ENCODE results near the gene CYP3A5. TPM values are rescaled to one million over a fixed set of nuclear protein-coding genes. Genes with fewer than 3 reads are reported as not detected.
A peak's percentile ranks its signal among the peaks of the same experiment; 100 is the strongest.

The CYP3A5 gene
- total and polyA plus RNA-seq, 2 of the 13 experiments (the other 11 are each of a cell fraction or from before 2014, with no cell fraction given): 5.7 to 9.3 TPM

DNA sequence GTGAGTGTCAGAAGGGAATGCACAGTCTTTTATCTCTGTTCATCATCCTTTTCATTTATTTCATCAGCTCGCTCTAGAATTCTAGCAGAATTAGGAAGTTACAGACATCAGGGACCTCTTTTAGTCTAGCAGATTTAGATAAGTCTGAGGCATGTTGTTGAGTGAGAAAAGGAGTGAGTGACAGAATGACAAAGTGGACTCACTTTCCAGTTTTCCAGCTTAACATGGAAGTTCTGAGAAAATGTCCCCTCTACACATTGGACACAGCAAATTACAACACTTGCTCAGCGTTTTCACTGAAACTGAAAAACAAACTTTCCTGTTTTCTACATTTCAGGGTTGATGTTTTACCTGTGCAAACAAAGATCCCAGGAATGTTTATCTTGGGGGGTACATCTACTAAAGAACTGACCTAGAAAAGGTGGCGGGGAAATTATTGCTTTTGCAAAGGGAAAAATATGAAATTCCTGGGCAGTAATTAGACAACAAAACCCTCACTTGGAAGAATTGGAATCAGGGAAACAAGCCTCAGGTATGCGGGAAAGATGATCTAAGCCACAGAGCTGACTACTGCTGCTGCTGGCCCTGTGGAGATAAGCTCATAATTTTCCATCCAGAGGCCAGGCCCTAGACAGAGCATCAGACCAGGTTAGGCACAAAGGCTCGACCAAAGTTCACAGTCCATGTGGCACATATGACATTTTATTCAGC is 14.6 kb upstream of the CYP3A5 start (continued):
- TF ChIP-seq, protein P1, sequence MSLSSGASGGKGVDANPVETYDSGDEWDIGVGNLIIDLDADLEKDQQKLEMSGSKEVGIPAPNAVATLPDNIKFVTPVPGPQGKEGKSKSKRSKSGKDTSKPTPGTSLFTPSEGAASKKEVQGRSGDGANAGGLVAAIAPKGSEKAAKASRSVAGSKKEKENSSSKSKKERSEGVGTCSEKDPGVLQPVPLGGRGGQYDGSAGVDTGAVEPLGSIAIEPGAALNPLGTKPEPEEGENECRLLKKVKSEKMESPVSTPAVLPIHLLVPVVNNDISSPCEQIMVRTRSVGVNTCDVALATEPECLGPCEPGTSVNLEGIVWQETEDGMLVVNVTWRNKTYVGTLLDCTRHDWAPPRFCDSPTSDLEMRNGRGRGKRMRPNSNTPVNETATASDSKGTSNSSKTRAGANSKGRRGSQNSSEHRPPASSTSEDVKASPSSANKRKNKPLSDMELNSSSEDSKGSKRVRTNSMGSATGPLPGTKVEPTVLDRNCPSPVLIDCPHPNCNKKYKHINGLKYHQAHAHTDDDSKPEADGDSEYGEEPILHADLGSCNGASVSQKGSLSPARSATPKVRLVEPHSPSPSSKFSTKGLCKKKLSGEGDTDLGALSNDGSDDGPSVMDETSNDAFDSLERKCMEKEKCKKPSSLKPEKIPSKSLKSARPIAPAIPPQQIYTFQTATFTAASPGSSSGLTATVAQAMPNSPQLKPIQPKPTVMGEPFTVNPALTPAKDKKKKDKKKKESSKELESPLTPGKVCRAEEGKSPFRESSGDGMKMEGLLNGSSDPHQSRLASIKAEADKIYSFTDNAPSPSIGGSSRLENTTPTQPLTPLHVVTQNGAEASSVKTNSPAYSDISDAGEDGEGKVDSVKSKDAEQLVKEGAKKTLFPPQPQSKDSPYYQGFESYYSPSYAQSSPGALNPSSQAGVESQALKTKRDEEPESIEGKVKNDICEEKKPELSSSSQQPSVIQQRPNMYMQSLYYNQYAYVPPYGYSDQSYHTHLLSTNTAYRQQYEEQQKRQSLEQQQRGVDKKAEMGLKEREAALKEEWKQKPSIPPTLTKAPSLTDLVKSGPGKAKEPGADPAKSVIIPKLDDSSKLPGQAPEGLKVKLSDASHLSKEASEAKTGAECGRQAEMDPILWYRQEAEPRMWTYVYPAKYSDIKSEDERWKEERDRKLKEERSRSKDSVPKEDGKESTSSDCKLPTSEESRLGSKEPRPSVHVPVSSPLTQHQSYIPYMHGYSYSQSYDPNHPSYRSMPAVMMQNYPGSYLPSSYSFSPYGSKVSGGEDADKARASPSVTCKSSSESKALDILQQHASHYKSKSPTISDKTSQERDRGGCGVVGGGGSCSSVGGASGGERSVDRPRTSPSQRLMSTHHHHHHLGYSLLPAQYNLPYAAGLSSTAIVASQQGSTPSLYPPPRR (CRISPR knock-in tag; IDR thresholded peaks at IDR 0.05; ENCODE audit: borderline replicate concordance): peak; percentile 75
- TF ChIP-seq ZNF879 (CRISPR knock-in tag; IDR thresholded peaks at IDR 0.05): no peak
- TF ChIP-seq ZNF773 (CRISPR knock-in tag; IDR thresholded peaks at IDR 0.05; ENCODE audit: borderline replicate concordance): no peak
- peak; percentile 22; the same call in 1 of the 2 replicates for TF ChIP-seq ZNF414 (CRISPR knock-in tag; IDR thresholded peaks at IDR 0.05)
- no peak for TF ChIP-seq CBX1 (IDR thresholded peaks at IDR 0.05; ENCODE audit: low read depth)
- no peak for TF ChIP-seq SNAI1 (CRISPR knock-in tag; IDR thresholded peaks at IDR 0.05; ENCODE audit: borderline replicate concordance)
- TF ChIP-seq, protein P2, sequence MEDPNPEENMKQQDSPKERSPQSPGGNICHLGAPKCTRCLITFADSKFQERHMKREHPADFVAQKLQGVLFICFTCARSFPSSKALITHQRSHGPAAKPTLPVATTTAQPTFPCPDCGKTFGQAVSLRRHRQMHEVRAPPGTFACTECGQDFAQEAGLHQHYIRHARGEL (CRISPR knock-in tag; IDR thresholded peaks at IDR 0.05): no peak
- TF ChIP-seq, protein P3, sequence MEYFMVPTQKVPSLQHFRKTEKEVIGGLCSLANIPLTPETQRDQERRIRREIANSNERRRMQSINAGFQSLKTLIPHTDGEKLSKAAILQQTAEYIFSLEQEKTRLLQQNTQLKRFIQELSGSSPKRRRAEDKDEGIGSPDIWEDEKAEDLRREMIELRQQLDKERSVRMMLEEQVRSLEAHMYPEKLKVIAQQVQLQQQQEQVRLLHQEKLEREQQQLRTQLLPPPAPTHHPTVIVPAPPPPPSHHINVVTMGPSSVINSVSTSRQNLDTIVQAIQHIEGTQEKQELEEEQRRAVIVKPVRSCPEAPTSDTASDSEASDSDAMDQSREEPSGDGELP (IDR thresholded peaks at IDR 0.05; ENCODE audit: borderline replicate concordance, low read depth): peak; percentile 22; the same call in 1 of the 2 replicates
- no peak for TF ChIP-seq ZNF431 (CRISPR knock-in tag; IDR thresholded peaks at IDR 0.05; ENCODE audit: borderline replicate concordance, low read depth)
- TF ChIP-seq ZNF570 (CRISPR knock-in tag; IDR thresholded peaks at IDR 0.05; ENCODE audit: borderline replicate concordance): no peak
- TF ChIP-seq ZSCAN12 (CRISPR knock-in tag; IDR thresholded peaks at IDR 0.05): 0 out of 2 replicates have a peak, but pooled peaks have one; percentile 16
- TF ChIP-seq, protein P4, sequence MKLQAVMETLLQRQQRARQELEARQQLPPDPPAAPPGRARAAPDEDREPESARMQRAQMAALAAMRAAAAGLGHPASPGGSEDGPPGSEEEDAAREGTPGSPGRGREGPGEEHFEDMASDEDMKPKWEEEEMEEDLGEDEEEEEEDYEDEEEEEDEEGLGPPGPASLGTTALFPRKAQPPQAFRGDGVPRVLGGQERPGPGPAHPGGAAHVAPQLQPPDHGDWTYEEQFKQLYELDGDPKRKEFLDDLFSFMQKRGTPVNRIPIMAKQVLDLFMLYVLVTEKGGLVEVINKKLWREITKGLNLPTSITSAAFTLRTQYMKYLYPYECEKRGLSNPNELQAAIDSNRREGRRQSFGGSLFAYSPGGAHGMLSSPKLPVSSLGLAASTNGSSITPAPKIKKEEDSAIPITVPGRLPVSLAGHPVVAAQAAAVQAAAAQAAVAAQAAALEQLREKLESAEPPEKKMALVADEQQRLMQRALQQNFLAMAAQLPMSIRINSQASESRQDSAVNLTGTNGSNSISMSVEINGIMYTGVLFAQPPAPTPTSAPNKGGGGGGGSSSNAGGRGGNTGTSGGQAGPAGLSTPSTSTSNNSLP (IDR thresholded peaks at IDR 0.05; ENCODE audit: low read depth, low read length): peak; percentile 58; the same call in 1 of the 2 replicates
- no peak for TF ChIP-seq CHD4 (IDR thresholded peaks at IDR 0.05; ENCODE audit: borderline replicate concordance, low read length)
- TF ChIP-seq ASH2L (IDR thresholded peaks at IDR 0.05; ENCODE audit: insufficient read length, low read depth, low read length): peak; percentile 96
- TF ChIP-seq, protein P5, sequence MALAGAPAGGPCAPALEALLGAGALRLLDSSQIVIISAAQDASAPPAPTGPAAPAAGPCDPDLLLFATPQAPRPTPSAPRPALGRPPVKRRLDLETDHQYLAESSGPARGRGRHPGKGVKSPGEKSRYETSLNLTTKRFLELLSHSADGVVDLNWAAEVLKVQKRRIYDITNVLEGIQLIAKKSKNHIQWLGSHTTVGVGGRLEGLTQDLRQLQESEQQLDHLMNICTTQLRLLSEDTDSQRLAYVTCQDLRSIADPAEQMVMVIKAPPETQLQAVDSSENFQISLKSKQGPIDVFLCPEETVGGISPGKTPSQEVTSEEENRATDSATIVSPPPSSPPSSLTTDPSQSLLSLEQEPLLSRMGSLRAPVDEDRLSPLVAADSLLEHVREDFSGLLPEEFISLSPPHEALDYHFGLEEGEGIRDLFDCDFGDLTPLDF (CRISPR knock-in tag; IDR thresholded peaks at IDR 0.05): peak; percentile 48; the same call in 1 of the 2 replicates
- TF ChIP-seq ZNF557 (CRISPR knock-in tag; IDR thresholded peaks at IDR 0.05): no peak
- no peak for TF ChIP-seq CREB3 (CRISPR knock-in tag; IDR thresholded peaks at IDR 0.05)

Data from HepG2 (cell line).